Mucosa of stomach (tissue), 1 donor: ENCODE data around the gene GINS2.

Experiments used
- H3K27me3 ChIP-seq: one replicate; pipeline ENCODE4 v1.7.0; 2013; ENCODE audit warnings: mild to moderate bottlenecking, low read length; ENCODE audit not compliant: control insufficient read depth, insufficient read depth
- H3K36me3 ChIP-seq: one replicate; pipeline ENCODE4 v1.7.0; 2013; ENCODE audit warnings: low read length; ENCODE audit not compliant: control insufficient read depth, insufficient read depth
- H3K4me1 ChIP-seq: one replicate; pipeline ENCODE4 v1.7.0; 2013; ENCODE audit warnings: mild to moderate bottlenecking, low read length; ENCODE audit not compliant: control insufficient read depth, insufficient read depth
- H3K4me3 ChIP-seq: one replicate; pipeline ENCODE4 v1.7.0; 2013; ENCODE audit warnings: low read length
- H3K9ac ChIP-seq: one replicate; pipeline ENCODE4 v1.7.0; 2013; ENCODE audit warnings: mild to moderate bottlenecking, low read length, moderate library complexity
- H3K9me3 ChIP-seq: one replicate; pipeline ENCODE4 v1.7.0; 2013; ENCODE audit warnings: mild to moderate bottlenecking, low read length, moderate library complexity; ENCODE audit not compliant: control insufficient read depth
- donor health status: Pancreatic carcinoma.

The GINS2 gene

GRCh38 chr16:85724126-85724879, 35.5 kb upstream of the GINS2 start:
- Histone ChIP-seq H3K4me1 (no peaks in the 10 kb centered on the region), H3K9ac (no peak overlapping the region), H3K27me3 (peaks cover under 1% of the 10 kb centered on the region), H3K36me3 (no peaks in the 10 kb centered on the region), H3K4me3 (no peak overlapping the region), H3K9me3 (no peaks in the 10 kb centered on the region)

GRCh38 chr16:85722128-85722893, 33.6 kb upstream of the GINS2 start:
- H3K4me1 ChIP-seq: no peaks in the 10 kb centered on the region
- H3K36me3 ChIP-seq: no peaks in the 10 kb centered on the region
- H3K27me3 ChIP-seq: peaks cover 4% of the 10 kb centered on the region
- H3K4me3 ChIP-seq: no peak overlapping the region
- no peak overlapping the region for H3K9ac ChIP-seq
- H3K9me3 ChIP-seq: no peaks in the 10 kb centered on the region

DNA sequence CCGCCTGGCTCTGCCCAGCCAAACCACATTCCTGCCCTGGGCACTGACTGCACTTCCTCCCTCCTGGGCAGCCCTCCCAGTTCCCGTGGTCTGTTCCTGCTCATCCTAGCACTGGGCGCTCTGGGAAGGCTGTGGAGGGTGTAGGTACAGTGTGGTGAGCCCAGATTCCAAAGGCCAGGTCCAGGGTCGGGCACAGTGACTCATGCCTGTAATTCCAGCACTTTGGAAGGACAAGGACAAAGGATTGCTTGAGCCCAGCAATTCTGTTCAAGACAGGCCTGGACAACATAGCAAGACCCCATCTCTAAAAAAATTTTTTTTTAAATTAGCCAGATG, 31.5 kb upstream of the GINS2 start:
- Histone ChIP-seq H3K27me3 (peaks cover 24% of the 10 kb centered on the region), H3K4me1 (no peaks in the 10 kb centered on the region), H3K36me3 (no peaks in the 10 kb centered on the region), H3K9ac (no peak overlapping the region), H3K9me3 (no peaks in the 10 kb centered on the region), H3K4me3 (no peak overlapping the region)

GRCh38 chr16:85719605-85720301, 31.0 kb upstream of the GINS2 start:
- Histone ChIP-seq H3K9me3 (no peaks in the 10 kb centered on the region), H3K36me3 (no peaks in the 10 kb centered on the region), H3K4me1 (no peaks in the 10 kb centered on the region)

DNA sequence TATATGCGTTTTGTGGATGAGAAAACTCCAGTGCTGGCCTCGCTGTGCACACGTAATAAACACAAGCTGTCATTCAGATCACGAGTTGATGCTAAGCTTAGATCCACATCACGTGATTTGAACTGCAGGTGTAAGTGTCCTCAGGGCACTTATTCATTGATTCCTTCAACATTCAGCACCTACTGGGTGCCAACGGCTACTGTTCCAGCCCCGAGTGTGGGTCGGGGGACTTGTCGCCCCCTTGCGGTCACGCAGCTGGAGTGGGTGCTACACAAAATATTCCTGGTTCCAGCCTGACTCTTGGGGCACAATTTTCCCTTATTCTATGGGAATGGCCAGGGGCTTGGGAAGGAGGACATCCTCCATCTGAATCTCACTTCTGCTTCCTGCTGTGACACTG, 29.9 kb upstream of the GINS2 start:
- Histone ChIP-seq H3K9ac (no peak overlapping the region), H3K9me3 (no peaks in the 10 kb centered on the region), H3K36me3 (no peaks in the 10 kb centered on the region), H3K4me1 (no peaks in the 10 kb centered on the region), H3K4me3 (no peak overlapping the region), H3K27me3 (peaks cover 26% of the 10 kb centered on the region)

More at GRCh38 chr16:85719605-85720301, 31.0 kb upstream of the GINS2 start:
- no peak overlapping the region for H3K4me3 ChIP-seq
- H3K9ac ChIP-seq: no peak overlapping the region
- peaks cover 26% of the 10 kb centered on the region for H3K27me3 ChIP-seq

- Histone ChIP-seq H3K4me1 (no peaks in the 10 kb centered on the region), H3K4me3 (no peak overlapping the region), H3K36me3 (no peaks in the 10 kb centered on the region), H3K27me3 (peaks cover 26% of the 10 kb centered on the region), H3K9ac (no peak overlapping the region), H3K9me3 (no peaks in the 10 kb centered on the region)
Measured at GRCh38 chr16:85718153-85718477, 29.4 kb upstream of the GINS2 start.

DNA sequence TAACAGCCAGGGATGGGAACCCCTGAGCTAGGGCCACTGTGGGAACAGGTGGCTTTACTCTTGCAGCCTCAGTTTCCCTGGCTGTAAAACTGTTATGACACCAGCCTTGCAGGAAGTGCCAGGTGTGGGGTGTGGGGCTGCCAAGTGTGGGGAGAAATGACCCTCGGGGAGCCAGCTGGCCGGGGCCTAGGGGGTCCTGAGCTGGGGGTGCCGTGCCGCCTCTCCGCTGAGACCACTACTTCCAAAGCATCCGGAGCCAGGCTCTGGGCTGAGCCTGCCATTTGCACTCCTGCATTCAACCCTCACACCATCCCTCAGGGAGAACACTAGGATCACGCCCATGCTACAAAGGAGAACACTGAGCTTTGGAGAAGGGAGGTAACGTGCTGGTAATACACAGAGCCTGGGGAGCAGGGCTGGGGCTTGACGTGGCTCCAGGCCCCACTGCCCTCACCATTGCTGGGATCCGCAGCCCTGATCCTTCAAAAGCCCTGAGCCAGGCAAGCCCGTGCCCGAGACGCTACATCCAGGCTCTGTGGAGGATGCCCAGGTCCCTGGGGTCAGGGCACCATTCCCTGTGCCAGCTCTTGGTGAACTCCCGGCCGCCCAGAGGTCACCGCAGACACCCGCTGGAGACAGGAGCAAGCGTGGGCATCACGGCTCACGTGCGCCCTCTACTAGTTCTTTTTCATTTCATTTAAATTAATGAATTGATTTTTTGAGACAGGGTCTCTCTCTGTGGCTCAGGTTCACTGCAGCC, 28.8 kb upstream of the GINS2 start:
- no peak overlapping the region for H3K4me3 ChIP-seq
- H3K9ac ChIP-seq: no peak overlapping the region
- H3K9me3 ChIP-seq: no peaks in the 10 kb centered on the region
- H3K36me3 ChIP-seq: no peaks in the 10 kb centered on the region
- H3K4me1 ChIP-seq: no peaks in the 10 kb centered on the region
- H3K27me3 ChIP-seq: peaks cover 26% of the 10 kb centered on the region

DNA sequence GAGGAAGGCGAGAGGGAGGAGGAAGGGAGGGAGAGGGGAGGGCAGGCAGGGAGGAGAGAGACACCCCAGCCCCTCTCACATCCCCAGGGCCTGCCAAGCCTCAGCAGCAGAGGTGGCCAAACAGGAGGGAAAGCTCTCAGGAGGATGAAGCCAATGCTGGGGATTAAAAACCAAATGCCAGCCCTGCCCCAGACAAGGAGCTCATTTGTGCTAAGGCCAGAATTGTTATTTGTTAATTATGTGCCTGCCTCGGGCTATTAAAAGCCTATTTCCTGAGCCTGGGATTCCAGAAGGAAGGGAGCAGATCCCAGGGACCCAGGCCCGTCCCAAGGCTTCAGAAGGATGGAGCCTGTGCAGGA, 27.9 kb upstream of the GINS2 start:
- no peaks in the 10 kb centered on the region for H3K9me3 ChIP-seq
- no peaks in the 10 kb centered on the region for H3K36me3 ChIP-seq
- H3K4me3 ChIP-seq: no peak overlapping the region
- H3K4me1 ChIP-seq: no peaks in the 10 kb centered on the region
- peaks cover 26% of the 10 kb centered on the region for H3K27me3 ChIP-seq
- H3K9ac ChIP-seq: no peak overlapping the region

GRCh38 chr16:85716022-85716679, 27.4 kb upstream of the GINS2 start:
- Histone ChIP-seq H3K9me3 (no peaks in the 10 kb centered on the region), H3K4me3 (no peak overlapping the region), H3K9ac (no peak overlapping the region), H3K36me3 (no peaks in the 10 kb centered on the region), H3K27me3 (peaks cover 26% of the 10 kb centered on the region), H3K4me1 (no peaks in the 10 kb centered on the region)

- no peak overlapping the region for H3K4me3 ChIP-seq
- H3K36me3 ChIP-seq: no peaks in the 10 kb centered on the region
- H3K4me1 ChIP-seq: no peaks in the 10 kb centered on the region
- H3K27me3 ChIP-seq: peaks cover 26% of the 10 kb centered on the region
- H3K9ac ChIP-seq: no peak overlapping the region
- no peaks in the 10 kb centered on the region for H3K9me3 ChIP-seq
Measured at GRCh38 chr16:85715169-85716021, 26.6 kb upstream of the GINS2 start.

DNA sequence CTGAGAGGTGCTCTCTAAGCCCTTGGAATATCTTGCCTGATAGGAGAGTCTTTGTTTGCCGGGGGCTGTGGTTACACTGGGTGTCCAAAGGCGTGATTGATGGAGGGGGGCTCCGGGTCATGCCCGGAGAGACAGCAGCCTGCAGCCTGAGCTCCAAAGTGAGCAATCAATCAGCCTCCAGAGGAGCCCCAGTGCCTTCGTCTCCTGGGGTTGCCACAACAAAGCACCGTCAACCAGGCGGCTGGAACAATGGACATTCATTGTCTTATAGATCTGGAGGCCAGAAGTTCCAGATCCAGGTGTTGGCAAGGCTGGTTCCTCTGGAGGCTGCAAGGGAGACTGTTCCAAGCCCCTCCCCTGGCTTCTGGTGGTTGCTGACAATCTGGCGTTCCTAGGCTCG, 24.0 kb upstream of the GINS2 start:
- Histone ChIP-seq H3K4me3 (no peak overlapping the region), H3K9me3 (no peaks in the 10 kb centered on the region), H3K36me3 (no peaks in the 10 kb centered on the region), H3K4me1 (no peaks in the 10 kb centered on the region), H3K9ac (no peak overlapping the region), H3K27me3 (peaks cover 26% of the 10 kb centered on the region)
